SU-DHL-6 (cell line): ENCODE data around the gene GRAMD4.

Experiments
- H2AFZ ChIP-seq: fragments of 200-600 bp; sonication (generic); 2 replicates; pipeline ENCODE4 v1.6.1; 2014; ENCODE audit warnings: low read depth, mild to moderate bottlenecking, moderate library complexity, mixed read lengths, antibody characterized with exemption, low read length; ENCODE audit not compliant: severe bottlenecking
- H3F3A ChIP-seq: fragments of 200-600 bp; shearing (Covaris generic); 2 replicates; pipeline ENCODE4 v1.6.0; 2016; ENCODE audit warnings: antibody characterized with exemption, mild to moderate bottlenecking; ENCODE audit not compliant: insufficient read depth
- H3K27ac ChIP-seq: fragments of 200-600 bp; sonication (generic); 2 replicates; pipeline ENCODE4 v1.5.1; 2016; ENCODE audit warnings: low read depth, mild to moderate bottlenecking, low read length, moderate library complexity, mixed read lengths
- H3K27me3 ChIP-seq: fragments of 200-600 bp; sonication (generic), shearing (Covaris generic); 2 replicates; pipeline ENCODE4 v1.6.0; 2014; ENCODE audit warnings: mild to moderate bottlenecking, low read length
- H3K36me3 ChIP-seq: fragments of 200-600 bp; sonication (generic); 2 replicates; pipeline ENCODE4 v1.6.1; 2014; ENCODE audit warnings: mild to moderate bottlenecking, low read length, mixed read lengths
- H3K4me2 ChIP-seq: fragments of 300-600, 200-600 bp; shearing (Covaris generic), sonication (generic); 2 replicates; pipeline ENCODE4 v1.6.0; 2014; ENCODE audit warnings: low read length, low read depth, mild to moderate bottlenecking; ENCODE audit not compliant: poor library complexity, severe bottlenecking
- H3K4me3 ChIP-seq: fragments of 200-600 bp; sonication (generic); 2 replicates; pipeline ENCODE4 v1.5.1; 2014; ENCODE audit warnings: antibody characterized with exemption, low read length, mild to moderate bottlenecking, mixed read lengths; ENCODE audit not compliant: insufficient read depth, poor library complexity, severe bottlenecking
- H3K79me2 ChIP-seq: fragments of 200-600 bp; sonication (generic); 2 replicates; pipeline ENCODE4 v1.6.1; 2014; ENCODE audit warnings: mild to moderate bottlenecking, low read length, moderate library complexity; ENCODE audit not compliant: insufficient read depth
- H3K9ac ChIP-seq: fragments of 200-600 bp; sonication (generic); 2 replicates; pipeline ENCODE4 v1.7.0; 2014; ENCODE audit warnings: mild to moderate bottlenecking, low read length
- H3K9me2 ChIP-seq: fragments of 200-600 bp; sonication (generic); replicated peaks from 2 replicates; pipeline ENCODE4 v1.6.1; 2014; ENCODE audit warnings: low read length; ENCODE audit not compliant: insufficient read depth
- H3K9me3 ChIP-seq: fragments of 200-600 bp; sonication (generic); 2 replicates; pipeline ENCODE4 v1.6.1; 2014; ENCODE audit warnings: low read length, mixed read lengths; ENCODE audit not compliant: insufficient read depth
- H4K20me1 ChIP-seq: fragments of 200-600 bp; sonication (generic); 2 replicates; pipeline ENCODE4 v1.6.1; 2014; ENCODE audit warnings: low read depth, mild to moderate bottlenecking, antibody characterized with exemption, low read length, moderate library complexity, mixed read lengths
- EZH2phosphoT487 ChIP-seq: fragments of 200-600 bp; sonication (generic), shearing (Covaris generic); conservative IDR thresholded peaks from 2 replicates; pipeline ENCODE4 v1.6.1; 2018; ENCODE audit warnings: mild to moderate bottlenecking, antibody characterized with exemption, low read length, moderate library complexity, mixed read lengths
- TF ChIP-seq, protein P1 (sequence below): fragments of 200-600 bp; sonication (generic); IDR thresholded peaks from one replicate; pipeline ENCODE4 v1.5.1; 2017; ENCODE audit warnings: antibody characterized with exemption, mild to moderate bottlenecking, low read length, moderate library complexity; ENCODE audit not compliant: insufficient read depth, poor library complexity, severe bottlenecking

Gene GRAMD4

DNA sequence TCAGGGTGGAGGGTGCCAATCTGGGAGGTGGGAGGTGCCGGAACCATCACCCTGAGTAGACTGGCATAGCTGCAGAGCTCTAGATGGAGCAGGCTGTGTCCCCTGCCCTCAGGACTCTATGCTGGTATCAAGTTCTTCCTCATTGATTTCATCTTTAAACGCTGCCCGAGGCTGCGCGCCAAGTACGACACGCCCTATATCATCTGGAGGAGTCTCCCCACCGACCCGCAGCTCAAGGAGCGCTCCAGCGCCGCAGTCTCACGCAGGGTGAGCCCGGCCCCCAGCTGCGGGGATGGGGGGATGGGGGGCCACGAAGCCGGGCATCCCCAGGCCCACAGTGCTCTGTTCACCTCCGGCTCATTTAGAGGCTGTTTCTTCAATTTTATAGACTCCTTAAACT lies 52.5 kb downstream of the GRAMD4 start:
- H4K20me1 ChIP-seq: no peaks in the 10 kb centered on the region
- no peaks in the 10 kb centered on the region for H3F3A ChIP-seq
- no peak for TF ChIP-seq EZH2phosphoT487
- TF ChIP-seq, protein P1, sequence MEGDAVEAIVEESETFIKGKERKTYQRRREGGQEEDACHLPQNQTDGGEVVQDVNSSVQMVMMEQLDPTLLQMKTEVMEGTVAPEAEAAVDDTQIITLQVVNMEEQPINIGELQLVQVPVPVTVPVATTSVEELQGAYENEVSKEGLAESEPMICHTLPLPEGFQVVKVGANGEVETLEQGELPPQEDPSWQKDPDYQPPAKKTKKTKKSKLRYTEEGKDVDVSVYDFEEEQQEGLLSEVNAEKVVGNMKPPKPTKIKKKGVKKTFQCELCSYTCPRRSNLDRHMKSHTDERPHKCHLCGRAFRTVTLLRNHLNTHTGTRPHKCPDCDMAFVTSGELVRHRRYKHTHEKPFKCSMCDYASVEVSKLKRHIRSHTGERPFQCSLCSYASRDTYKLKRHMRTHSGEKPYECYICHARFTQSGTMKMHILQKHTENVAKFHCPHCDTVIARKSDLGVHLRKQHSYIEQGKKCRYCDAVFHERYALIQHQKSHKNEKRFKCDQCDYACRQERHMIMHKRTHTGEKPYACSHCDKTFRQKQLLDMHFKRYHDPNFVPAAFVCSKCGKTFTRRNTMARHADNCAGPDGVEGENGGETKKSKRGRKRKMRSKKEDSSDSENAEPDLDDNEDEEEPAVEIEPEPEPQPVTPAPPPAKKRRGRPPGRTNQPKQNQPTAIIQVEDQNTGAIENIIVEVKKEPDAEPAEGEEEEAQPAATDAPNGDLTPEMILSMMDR: no peak
- H2AFZ ChIP-seq: no peak overlapping the region
- H3K27me3 ChIP-seq: no peaks in the 10 kb centered on the region
- H3K4me3 ChIP-seq: no peak overlapping the region
- no peaks in the 10 kb centered on the region for H3K79me2 ChIP-seq
- no peaks in the 10 kb centered on the region for H3K9me3 ChIP-seq
- no peaks in the 10 kb centered on the region for H3K36me3 ChIP-seq
- H3K27ac ChIP-seq: no peak overlapping the region
- no peak overlapping the region for H3K4me2 ChIP-seq
- H3K9ac ChIP-seq: no peak overlapping the region
- H3K9me2 ChIP-seq: no peaks in the 10 kb centered on the region

- TF ChIP-seq EZH2phosphoT487: no peak
- TF ChIP-seq, protein P1: no peak
- Histone ChIP-seq H3K9ac (no peak overlapping the region), H3K27ac (no peak overlapping the region), H3K9me3 (no peaks in the 10 kb centered on the region), H3F3A (no peaks in the 10 kb centered on the region), H3K79me2 (no peaks in the 10 kb centered on the region), H3K4me3 (no peak overlapping the region), H2AFZ (no peak overlapping the region), H3K9me2 (no peaks in the 10 kb centered on the region), H3K27me3 (no peaks in the 10 kb centered on the region), H3K4me2 (no peak overlapping the region), H4K20me1 (no peaks in the 10 kb centered on the region), H3K36me3 (no peaks in the 10 kb centered on the region)
Observed at GRCh38 chr22:46673205-46673604, 53.0 kb downstream of the GRAMD4 start.

- TF ChIP-seq, protein P1: no peak
- H3K4me2 ChIP-seq: peak overlapping the region; percentile 6
- no peaks in the 10 kb centered on the region for H3K9me2 ChIP-seq
- H3K4me3 ChIP-seq: no peak overlapping the region
- no peaks in the 10 kb centered on the region for H3K9me3 ChIP-seq
- no peaks in the 10 kb centered on the region for H3K79me2 ChIP-seq
- H3K9ac ChIP-seq: no peak overlapping the region
- no peaks in the 10 kb centered on the region for H3F3A ChIP-seq
- H3K27me3 ChIP-seq: no peaks in the 10 kb centered on the region
- H2AFZ ChIP-seq: no peak overlapping the region
- no peaks in the 10 kb centered on the region for H4K20me1 ChIP-seq
- no peaks in the 10 kb centered on the region for H3K36me3 ChIP-seq
- no peak overlapping the region for H3K27ac ChIP-seq
Observed at GRCh38 chr22:46673662-46674236, 53.6 kb downstream of the GRAMD4 start.
